ENCODE data around the gene RNF222. TPM values are rescaled to one million over a fixed set of nuclear protein-coding genes. Genes with fewer than 3 reads are reported as not detected.
"Not testable (repeated sequence)": the region's sequence is repeated elsewhere in the genome, so short reads cannot be mapped to it uniquely, and the experiment has no call there.

The RNF222 gene
- total RNA-seq, 4 donors from 2014 or later: 0.15 to 0.23 TPM; not detected in 2

- no peak overlapping the region for H3K4me3 ChIP-seq
- no peaks in the 10 kb centered on the region for H3K9me3 ChIP-seq
- TF ChIP-seq POLR2A (IDR thresholded peaks at IDR 0.05) (no peak), EP300 (IDR thresholded peaks at IDR 0.05) (no peak), CTCF (IDR thresholded peaks at IDR 0.05) (no peak), POLR2AphosphoS5 (IDR thresholded peaks at IDR 0.05) (no peak)
- no peaks in the 10 kb centered on the region for H3K4me1 ChIP-seq
- no peak for ATAC-seq
- no peaks in the 10 kb centered on the region for H3K27me3 ChIP-seq
- H3K27ac ChIP-seq: no peak overlapping the region
- 71 to 74% methylated on average over 5 to 7 of the region's 7 CpGs for WGBS, 2 donors (ENCODE audit: low coverage in 1 of 2)
- no peaks in the 10 kb centered on the region for H3K36me3 ChIP-seq
Measured at GRCh38 chr17:8353736-8354135, 43.9 kb downstream of the RNF222 start.

GRCh38 chr17:8350339-8350738 lies 47.3 kb downstream of the RNF222 start:
- Histone ChIP-seq H3K36me3 (no peaks in the 10 kb centered on the region), H3K9me3 (no peaks in the 10 kb centered on the region), H3K27me3 (peaks cover 31% of the 10 kb centered on the region), H3K4me3 (no peak overlapping the region), H3K4me1 (no peaks in the 10 kb centered on the region), H3K27ac (no peak overlapping the region)
- ATAC-seq: no peak
- 80 to 81% methylated on average over 2 to 4 of the region's 7 CpGs for WGBS, 2 donors (ENCODE audit: low coverage in 1 of 2)
- TF ChIP-seq CTCF (IDR thresholded peaks at IDR 0.05) (no peak), EP300 (IDR thresholded peaks at IDR 0.05) (no peak), POLR2A (IDR thresholded peaks at IDR 0.05) (no peak), POLR2AphosphoS5 (IDR thresholded peaks at IDR 0.05) (no peak)

- not testable (repeated sequence) for H3K9me3 ChIP-seq, H3K27ac ChIP-seq, H3K4me3 ChIP-seq, ATAC-seq, H3K4me1 ChIP-seq, H3K36me3 ChIP-seq
- peaks cover 31% of the 10 kb centered on the region for H3K27me3 ChIP-seq
- no CpG with 5 or more reads among the region's 25 CpGs for WGBS, 2 donors (ENCODE audit: low coverage in 1 of 2)
Measured at GRCh38 chr17:8347001-8347400, 50.6 kb downstream of the RNF222 start.

- TF ChIP-seq CTCF (IDR thresholded peaks at IDR 0.05) (no peak), POLR2AphosphoS5 (IDR thresholded peaks at IDR 0.05) (no peak), POLR2A (IDR thresholded peaks at IDR 0.05) (no peak)
- ATAC-seq: no peak
- peaks cover 31% of the 10 kb centered on the region for H3K27me3 ChIP-seq
- H3K4me1 ChIP-seq: no peaks in the 10 kb centered on the region
- no peaks in the 10 kb centered on the region for H3K9me3 ChIP-seq
- no peak overlapping the region for H3K27ac ChIP-seq
- H3K4me3 ChIP-seq: no peak overlapping the region
- no peaks in the 10 kb centered on the region for H3K36me3 ChIP-seq
- 84 to 93% methylated on average over 2 to 5 of the region's 5 CpGs for WGBS, 2 donors (ENCODE audit: low coverage in 1 of 2)
Measured at GRCh38 chr17:8345951-8346665, 51.5 kb downstream of the RNF222 start.

- Histone ChIP-seq H3K4me3 (no peak overlapping the region), H3K36me3 (no peaks in the 10 kb centered on the region), H3K4me1 (no peaks in the 10 kb centered on the region), H3K9me3 (no peaks in the 10 kb centered on the region), H3K27ac (no peak overlapping the region), H3K27me3 (peaks cover 31% of the 10 kb centered on the region)
- TF ChIP-seq POLR2AphosphoS5 (IDR thresholded peaks at IDR 0.05) (no peak), EP300 (IDR thresholded peaks at IDR 0.05) (no peak), POLR2A (IDR thresholded peaks at IDR 0.05) (no peak), CTCF (IDR thresholded peaks at IDR 0.05) (no peak)
- ATAC-seq: no peak
- 78 to 85% methylated on average over 2 to 4 of the region's 6 CpGs for WGBS, 2 donors (ENCODE audit: low coverage in 1 of 2)
Measured at GRCh38 chr17:8345052-8345690, 52.5 kb downstream of the RNF222 start.
